Stimulated activated CD8-positive, alpha-beta memory T cell treated with anti-CD3 and anti-CD28 coated beads, Interleukin-15, amount 100 ng/mL, for 1 hour (primary cell): Measurements from ENCODE around the gene RPL15.

ENCODE experiments used
- DNase-seq: peaks from one replicate; pipeline ENCODE4 v3.0.0-alpha.2; 2020; ENCODE audit warnings: low read depth

RPL15 gene

GRCh38 chr3:23964537-23965235 is 47.8 kb downstream of the RPL15 start:
- DNase-seq = no peak

DNA sequence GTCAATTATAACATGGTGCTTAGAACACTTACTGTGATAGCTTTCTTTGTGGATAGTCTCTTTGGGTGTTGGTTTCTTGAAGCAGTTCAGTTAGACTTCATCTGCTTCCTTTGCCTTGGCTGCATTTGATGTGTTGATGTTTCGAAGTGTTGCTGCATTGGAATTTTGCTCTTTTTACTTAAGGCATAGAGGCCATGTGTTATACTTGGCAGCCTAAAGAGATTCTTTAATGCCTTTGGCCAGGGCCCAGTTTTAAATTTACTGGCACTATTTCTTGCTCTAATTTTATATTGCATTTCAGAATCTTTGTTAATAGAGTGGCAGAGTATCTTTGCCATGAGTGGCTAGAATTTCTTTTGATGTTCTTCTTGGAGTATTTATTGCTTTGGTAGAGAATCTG is 49.4 kb downstream of the RPL15 start:
- no peak for DNase-seq

DNA sequence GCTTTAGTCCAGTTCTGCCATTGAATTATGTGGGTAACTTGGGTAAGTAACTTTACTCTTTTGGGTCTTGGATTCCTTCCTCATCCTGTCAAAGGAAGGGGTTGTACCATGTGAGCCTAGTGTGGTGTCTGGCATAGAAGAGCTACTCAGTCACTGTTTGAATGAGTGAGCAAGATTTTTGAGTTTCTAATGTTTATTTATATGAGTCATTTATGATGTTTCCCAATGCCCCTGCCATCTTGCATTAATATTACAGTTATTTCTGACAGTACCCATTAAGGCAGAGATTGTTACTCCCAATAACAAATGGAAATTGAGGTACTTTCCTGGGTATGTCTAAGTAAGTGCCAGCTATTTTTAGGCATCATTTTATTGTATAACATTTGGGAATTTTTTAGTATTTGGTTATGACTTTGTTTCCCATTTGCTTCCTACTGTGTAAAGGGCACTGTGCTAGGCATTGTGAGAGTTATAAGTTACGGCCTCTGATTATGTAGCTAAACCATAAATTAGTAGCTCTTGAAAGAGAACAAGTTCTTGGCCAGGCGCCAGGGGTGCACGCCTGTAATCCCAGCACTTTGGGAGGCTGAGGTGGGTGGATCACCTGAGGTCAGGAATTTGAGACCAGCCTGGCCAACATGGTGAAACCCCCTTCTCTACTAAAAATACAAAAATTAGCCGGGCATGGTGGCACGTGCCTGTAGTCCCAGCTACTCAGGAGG is 51.7 kb downstream of the RPL15 start:
- no peak for DNase-seq

GRCh38 chr3:23969393-23969792 is 52.5 kb downstream of the RPL15 start:
- no peak for DNase-seq
